Fibroblast of lung (primary cell): ENCODE measurements around the gene NDST3. TPM values are rescaled to one million over a fixed set of nuclear protein-coding genes. Genes with fewer than 3 reads are reported as not detected.

Experiments used
- DNase-seq, 2 donors: peaks; one replicate each; pipeline versions ENCODE4 v3.0.0 to v3.0.0-alpha.2; 2010; ENCODE audit warnings: low read depth in 2 of 2
- H2AFZ ChIP-seq: 2 replicates; pipeline ENCODE4 v1.5.1; 2012; ENCODE audit warnings: low read length, control low read depth, inconsistent platforms
- H3K27ac ChIP-seq: 2 replicates; pipeline ENCODE4 v1.5.1; 2011; ENCODE audit warnings: low read length, control low read depth; ENCODE audit not compliant: insufficient read depth
- H3K27me3 ChIP-seq: 2 replicates; pipeline ENCODE4 v1.5.1; 2011; ENCODE audit warnings: mild to moderate bottlenecking, low read length; ENCODE audit not compliant: control insufficient read depth, insufficient read depth
- H3K36me3 ChIP-seq: 2 replicates; pipeline ENCODE4 v1.5.1; 2011; ENCODE audit warnings: low read length; ENCODE audit not compliant: control insufficient read depth, insufficient read depth
- H3K4me1 ChIP-seq: 2 replicates; pipeline ENCODE4 v1.5.1; 2011; ENCODE audit warnings: low read length; ENCODE audit not compliant: control insufficient read depth, insufficient read depth; ENCODE audit errors: extremely low read depth
- H3K4me2 ChIP-seq: 2 replicates; pipeline ENCODE4 v1.5.1; 2011; ENCODE audit warnings: low read length, control low read depth; ENCODE audit not compliant: insufficient read depth; ENCODE audit errors: extremely low read depth
- H3K4me3 ChIP-seq, 4 experiments: fragments of 200-600 bp in 1 of 4; sonication (generic) in 1 of 4; replicated peaks in 1 of 4; 2 replicates each; pipeline ENCODE4 v1.5.1; 2011 to 2016; ENCODE audit warnings: low read length in 4 of 4, low read depth in 3 of 4, mild to moderate bottlenecking in 3 of 4, control low read depth in 2 of 4, inconsistent platforms in 1 of 4, mixed read lengths in 1 of 4; ENCODE audit not compliant: insufficient read depth in 1 of 4; ENCODE audit errors: control extremely low read depth in 1 of 4
- H3K79me2 ChIP-seq: 2 replicates; pipeline ENCODE4 v1.5.1; 2012; ENCODE audit warnings: mild to moderate bottlenecking, low read length, inconsistent platforms; ENCODE audit not compliant: control insufficient read depth, insufficient read depth
- H3K9ac ChIP-seq: 2 replicates; pipeline ENCODE4 v1.5.1; 2011; ENCODE audit warnings: mild to moderate bottlenecking, low read length, control low read depth; ENCODE audit not compliant: insufficient read depth
- H3K9me3 ChIP-seq: 2 replicates; pipeline ENCODE4 v1.5.1; 2012; ENCODE audit warnings: low read depth, low read length; ENCODE audit not compliant: control insufficient read depth, insufficient read depth
- H4K20me1 ChIP-seq: 2 replicates; pipeline ENCODE4 v1.5.1; 2011; ENCODE audit warnings: low read length; ENCODE audit not compliant: control insufficient read depth, insufficient read depth; ENCODE audit errors: extremely low read depth
- CTCF ChIP-seq, 2 donors: IDR thresholded peaks in 1 of 2; conservative IDR thresholded peaks in 1 of 2; 1 replicate in 1 of 2; 2 replicates in 1 of 2; pipeline ENCODE4 v1.5.1; 2011 to 2012; ENCODE audit warnings: low read length in 2 of 2, control low read depth in 1 of 2, inconsistent platforms in 1 of 2, low read depth in 1 of 2, mild to moderate bottlenecking in 1 of 2
- EZH2 ChIP-seq: IDR thresholded peaks from 2 replicates; pipeline ENCODE4 v1.5.1; 2012; ENCODE audit warnings: low read length, control low read depth, mild to moderate bottlenecking; ENCODE audit errors: missing control alignments
- polyA plus RNA-seq, 2 donors: library from polyadenylated mRNA; depleted of rRNA in 1 of 2; stranded (reverse) in 1 of 2; unstranded in 1 of 2; fragments of >200 nt; gene quantifications; 2 replicates each; pipeline ENCODE4 v1.2.1, GENCODE V29; 2011 to 2012; ENCODE audit warnings: missing spikeins in 1 of 2
- total RNA-seq: library from RNA; depleted of rRNA; stranded (reverse); fragments of >200 nt; gene quantifications from 2 replicates; pipeline ENCODE4 v1.2.1, GENCODE V29; 2014

NDST3 gene
- total and polyA plus RNA-seq, 2 donors (not counting 1 experiment from before 2014, with no cell fraction given) = 0.16 TPM; not detected in 1

- no peak overlapping the region for H3K4me2 ChIP-seq
- no peaks in the 10 kb centered on the region for H3K9me3 ChIP-seq
- H3K9ac ChIP-seq = no peak overlapping the region
- no peaks in the 10 kb centered on the region for H3K79me2 ChIP-seq
- no peaks in the 10 kb centered on the region for H3K27me3 ChIP-seq
- no peaks in the 10 kb centered on the region for H3K4me1 ChIP-seq
- peak in 1 of 2 donors; percentile 2 for DNase-seq
- H3K27ac ChIP-seq = no peak overlapping the region
- no peaks in the 10 kb centered on the region for H4K20me1 ChIP-seq
- no peaks in the 10 kb centered on the region for H3K36me3 ChIP-seq
- no peak overlapping the region for H3K4me3 ChIP-seq
- TF ChIP-seq EZH2 (no peak), CTCF (conservative IDR thresholded peaks at IDR 0.05 in 1 of 2, IDR thresholded peaks at IDR 0.05 in 1 of 2; ENCODE audit: low read depth in 1 of 2, low read length in 2 of 2) (no peak)
- H2AFZ ChIP-seq = no peak overlapping the region
Measured at GRCh38 chr4:118124997-118125396, 90.7 kb downstream of the NDST3 start.

GRCh38 chr4:118139241-118139640, 105.0 kb downstream of the NDST3 start:
- H3K79me2 ChIP-seq = no peaks in the 10 kb centered on the region
- no peak for DNase-seq
- no peak overlapping the region for H3K4me2 ChIP-seq
- no peak overlapping the region for H3K4me3 ChIP-seq
- no peak overlapping the region for H3K9ac ChIP-seq
- no peaks in the 10 kb centered on the region for H3K27me3 ChIP-seq
- no peak for TF ChIP-seq CTCF (conservative IDR thresholded peaks at IDR 0.05 in 1 of 2, IDR thresholded peaks at IDR 0.05 in 1 of 2; ENCODE audit: low read depth in 1 of 2, low read length in 2 of 2)
- TF ChIP-seq EZH2 = no peak
- H3K9me3 ChIP-seq = no peaks in the 10 kb centered on the region
- no peak overlapping the region for H2AFZ ChIP-seq
- H3K4me1 ChIP-seq = no peaks in the 10 kb centered on the region
- H3K36me3 ChIP-seq = no peaks in the 10 kb centered on the region
- H4K20me1 ChIP-seq = no peaks in the 10 kb centered on the region
- H3K27ac ChIP-seq = no peak overlapping the region

- H3K4me2 ChIP-seq = no peak overlapping the region
- DNase-seq = no peak
- TF ChIP-seq CTCF (conservative IDR thresholded peaks at IDR 0.05 in 1 of 2, IDR thresholded peaks at IDR 0.05 in 1 of 2; ENCODE audit: low read depth in 1 of 2, low read length in 2 of 2) (no peak), EZH2 (no peak)
- H3K27me3 ChIP-seq = no peaks in the 10 kb centered on the region
- no peak overlapping the region for H3K4me3 ChIP-seq
- H3K9me3 ChIP-seq = no peaks in the 10 kb centered on the region
- no peaks in the 10 kb centered on the region for H4K20me1 ChIP-seq
- no peaks in the 10 kb centered on the region for H3K79me2 ChIP-seq
- H3K4me1 ChIP-seq = no peaks in the 10 kb centered on the region
- no peak overlapping the region for H3K9ac ChIP-seq
- H3K36me3 ChIP-seq = no peaks in the 10 kb centered on the region
- H3K27ac ChIP-seq = no peak overlapping the region
- no peak overlapping the region for H2AFZ ChIP-seq
Measured at GRCh38 chr4:118141240-118141639, 107.0 kb downstream of the NDST3 start.
